HG02588 (cell line): ENCODE data around the gene RAI1.

ENCODE experiments used
- ATAC-seq: cut with Tn5 transposase; IDR thresholded peaks from one replicate; pipeline ENCODE4 v1.9.1; 2021; ENCODE audit warnings: mild to moderate bottlenecking, moderate library complexity; ENCODE audit not compliant: unreplicated experiment

Gene RAI1

GRCh38 chr17:17745476-17746455 is 64.5 kb downstream of the RAI1 start:
- no peak for ATAC-seq

DNA sequence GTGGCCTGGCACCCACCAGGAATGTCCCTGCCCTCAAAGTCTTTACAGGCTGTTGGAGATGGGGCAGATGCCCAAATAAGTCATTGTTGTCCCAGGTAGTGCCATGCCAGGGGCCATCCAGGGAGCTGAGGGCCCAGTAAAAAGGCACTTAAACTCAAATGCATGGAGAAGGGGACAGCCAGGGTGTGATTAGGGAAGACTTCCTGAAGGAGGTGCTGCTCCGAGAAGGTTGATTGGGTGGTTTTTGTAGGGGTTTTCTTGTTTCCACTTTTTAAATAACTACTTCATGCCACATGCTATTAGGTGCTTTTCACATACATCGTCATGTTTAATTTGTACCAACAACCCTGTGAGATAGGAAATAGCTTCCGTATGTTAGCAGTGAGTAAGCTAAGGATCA is 66.9 kb downstream of the RAI1 start:
- no peak for ATAC-seq

DNA sequence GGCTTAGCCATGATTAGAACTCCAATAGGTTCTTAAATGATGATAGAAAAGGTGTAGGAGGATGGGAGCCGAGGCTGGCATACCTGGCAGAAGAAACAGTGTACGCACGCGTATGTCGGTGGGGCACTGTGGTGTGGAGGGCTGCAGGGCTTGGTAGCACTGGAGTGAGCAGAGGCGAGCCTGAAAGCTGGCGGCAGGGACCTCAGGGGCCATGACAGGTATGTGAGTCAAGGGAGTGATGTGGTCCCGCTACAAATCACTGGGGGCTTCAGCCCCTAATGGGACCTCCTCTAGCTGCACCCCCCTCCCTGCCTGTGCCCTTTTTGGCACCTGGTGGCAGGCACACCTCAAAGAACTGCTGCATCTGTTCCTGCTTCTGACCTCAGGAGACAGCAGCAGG is 67.3 kb downstream of the RAI1 start:
- no peak for ATAC-seq

GRCh38 chr17:17749025-17749772 is 67.9 kb downstream of the RAI1 start:
- no peak for ATAC-seq

DNA sequence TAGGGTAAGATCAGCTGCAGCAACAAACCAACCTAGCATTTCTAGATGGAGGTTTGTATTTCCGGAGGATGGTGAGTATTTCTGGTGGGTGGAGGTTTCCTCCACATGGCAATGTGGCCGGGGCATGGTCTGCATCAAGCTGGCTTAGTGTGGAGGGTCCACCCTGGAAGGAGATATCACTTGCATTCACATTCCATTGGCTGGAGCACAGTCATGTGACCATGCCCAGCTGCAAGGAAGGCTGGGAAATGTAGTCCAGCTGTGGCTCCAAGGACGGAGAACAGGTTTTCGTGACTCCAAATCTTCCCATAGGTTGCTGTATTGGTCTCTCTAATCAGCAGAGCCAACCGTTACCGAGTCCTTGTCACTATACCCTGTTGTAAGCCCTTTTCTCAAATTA is 68.7 kb downstream of the RAI1 start:
- no peak for ATAC-seq

GRCh38 chr17:17750881-17751280 is 69.6 kb downstream of the RAI1 start:
- ATAC-seq = no peak

DNA sequence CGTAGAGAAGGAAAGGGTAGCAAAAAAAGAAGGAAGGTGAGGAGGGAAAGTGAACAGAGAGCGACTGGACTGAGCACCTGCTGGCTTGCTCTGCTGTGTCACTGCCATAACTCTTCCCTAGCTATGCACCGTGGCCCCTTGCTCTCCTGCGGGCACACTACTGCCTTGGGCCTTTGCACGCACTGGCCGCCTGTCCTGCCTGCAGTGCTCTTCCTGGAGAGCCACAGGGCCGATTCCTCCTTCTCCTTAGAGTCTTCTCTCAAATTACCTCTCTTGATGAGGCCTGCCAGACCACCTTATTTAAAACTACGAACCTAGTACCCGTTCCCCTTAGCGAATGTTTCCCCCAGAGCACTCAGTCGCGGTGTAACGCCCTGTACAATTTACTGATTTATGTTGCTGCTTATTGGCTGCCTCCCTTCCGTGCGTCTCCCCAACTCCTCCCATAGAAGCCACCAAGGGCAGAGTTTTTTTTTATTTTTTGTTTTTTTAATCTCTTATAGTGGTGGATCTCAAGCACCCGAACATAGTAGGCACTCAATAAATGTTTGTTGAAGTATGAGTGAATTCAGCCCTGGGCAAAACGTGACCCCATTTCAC is 70.3 kb downstream of the RAI1 start:
- no peak for ATAC-seq

GRCh38 chr17:17752089-17752820 is 71.0 kb downstream of the RAI1 start:
- ATAC-seq = peak; percentile 75

GRCh38 chr17:17752821-17753321 is 71.6 kb downstream of the RAI1 start:
- ATAC-seq = no peak

DNA sequence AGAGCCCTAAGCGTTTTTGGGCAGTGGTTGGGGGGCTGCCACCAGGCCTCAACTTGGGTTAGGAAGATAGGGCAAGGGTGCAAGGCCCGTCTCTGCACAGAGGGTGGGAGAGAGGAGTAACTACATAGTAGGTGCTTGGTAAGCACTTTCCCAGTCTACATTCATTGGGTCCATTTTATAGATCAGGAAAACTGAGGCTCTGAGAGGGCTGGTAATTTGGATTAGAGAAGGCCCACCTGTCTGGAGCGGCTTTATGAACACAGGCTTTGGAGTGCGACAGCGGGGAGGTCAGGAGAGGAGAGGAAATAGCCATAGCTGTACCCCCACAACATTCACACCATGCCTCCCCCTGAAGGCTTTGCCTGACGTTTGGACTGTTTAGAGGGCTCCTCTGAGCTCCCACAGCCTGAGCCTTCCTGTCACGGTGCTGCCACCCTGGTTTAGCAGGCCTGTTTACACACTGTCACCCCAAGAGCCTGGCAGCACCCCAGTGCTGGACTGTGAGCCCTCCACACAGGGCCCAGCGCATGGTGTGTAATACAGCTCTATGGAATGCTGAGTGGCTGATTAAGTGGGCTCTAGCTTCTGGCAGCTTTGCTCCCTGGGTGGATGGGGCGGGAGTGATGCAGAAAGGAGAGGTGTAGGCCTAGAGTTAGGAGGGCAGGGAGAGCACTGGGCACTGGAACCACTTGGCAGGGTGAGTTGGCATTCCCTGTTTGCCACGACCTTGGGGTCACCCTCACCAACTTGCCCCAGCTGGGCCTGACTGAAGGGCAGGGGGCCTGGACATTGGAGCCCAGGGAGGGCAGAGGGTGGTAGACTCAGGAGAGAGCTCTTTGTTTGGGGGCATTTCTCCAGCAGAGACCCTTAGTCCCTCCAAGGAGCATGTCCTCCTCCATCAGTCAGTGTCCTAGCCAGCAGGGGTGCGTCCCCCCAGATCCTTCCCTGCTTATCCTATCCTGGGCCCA is 73.7 kb downstream of the RAI1 start:
- ATAC-seq = no peak

DNA sequence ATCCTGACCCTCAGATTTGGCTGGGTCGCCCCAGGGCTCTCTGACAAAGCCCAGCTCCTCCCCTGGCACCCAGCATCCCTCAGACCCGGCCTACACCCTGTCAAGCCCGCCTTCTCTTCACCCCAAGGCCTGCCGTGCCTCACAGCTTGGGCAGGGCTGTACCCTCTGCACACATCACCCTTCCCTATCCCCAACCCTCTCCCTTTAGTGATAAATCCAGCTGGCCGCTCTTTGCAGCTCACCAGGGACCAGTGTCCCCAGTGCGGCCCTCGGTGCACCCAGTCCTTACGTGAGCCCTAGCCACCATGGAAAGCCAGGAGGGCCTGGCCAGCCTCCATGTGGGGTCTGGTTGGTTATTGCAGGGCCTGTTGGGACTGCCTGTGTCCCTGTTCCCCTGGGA is 74.5 kb downstream of the RAI1 start:
- ATAC-seq = no peak

DNA sequence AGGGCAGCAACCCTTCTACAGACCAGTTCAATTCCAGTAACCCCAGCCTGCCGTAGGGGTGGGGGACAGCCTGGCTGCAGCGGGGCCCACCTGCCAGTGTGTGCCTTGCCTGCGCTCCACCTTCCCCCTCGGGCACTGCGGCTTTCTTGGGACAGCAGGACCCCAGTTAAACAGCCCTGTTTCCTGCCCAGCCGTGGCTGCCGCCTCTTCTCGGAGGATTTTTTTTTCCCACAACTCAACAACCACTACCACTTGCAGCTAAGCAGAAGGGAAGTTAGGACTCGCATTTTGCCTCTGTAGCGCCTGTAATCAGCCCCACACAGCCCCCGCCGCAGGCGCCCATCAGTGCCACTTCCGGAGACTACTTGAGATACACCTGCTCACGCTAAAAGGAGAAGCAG is 76.1 kb downstream of the RAI1 start:
- no peak for ATAC-seq

- ATAC-seq = no peak
Observed at GRCh38 chr17:17757956-17758845, 76.9 kb downstream of the RAI1 start.

DNA sequence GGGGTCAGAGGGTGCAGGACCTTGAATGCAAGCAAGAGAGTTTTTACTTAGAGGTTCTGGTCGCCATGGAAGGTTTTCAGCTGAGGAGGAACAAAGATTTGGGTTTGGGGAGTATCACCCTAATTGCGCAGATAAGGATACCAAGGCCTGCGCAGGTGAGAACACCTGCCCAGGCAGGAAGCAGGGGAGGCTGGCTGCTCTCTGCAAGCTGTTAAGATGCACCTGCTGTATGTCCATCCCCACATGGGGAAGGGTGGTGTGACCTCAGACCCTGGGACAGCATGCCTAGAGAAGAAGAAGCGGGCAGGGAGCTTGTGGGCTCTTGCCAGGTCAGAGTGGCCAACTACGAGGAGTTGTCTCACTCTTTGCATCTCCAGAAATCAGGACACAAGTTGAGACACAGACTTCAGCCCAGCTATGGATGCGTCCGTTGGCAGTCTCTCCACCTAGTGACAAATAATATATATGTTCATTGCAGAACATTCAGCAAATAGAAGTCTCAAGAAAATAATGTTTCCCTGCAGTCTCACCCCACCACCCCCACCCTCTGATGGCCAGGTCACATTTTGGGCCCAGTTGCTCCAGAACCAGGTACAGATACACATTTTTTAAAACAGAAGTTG is 77.8 kb downstream of the RAI1 start:
- ATAC-seq = no peak

DNA sequence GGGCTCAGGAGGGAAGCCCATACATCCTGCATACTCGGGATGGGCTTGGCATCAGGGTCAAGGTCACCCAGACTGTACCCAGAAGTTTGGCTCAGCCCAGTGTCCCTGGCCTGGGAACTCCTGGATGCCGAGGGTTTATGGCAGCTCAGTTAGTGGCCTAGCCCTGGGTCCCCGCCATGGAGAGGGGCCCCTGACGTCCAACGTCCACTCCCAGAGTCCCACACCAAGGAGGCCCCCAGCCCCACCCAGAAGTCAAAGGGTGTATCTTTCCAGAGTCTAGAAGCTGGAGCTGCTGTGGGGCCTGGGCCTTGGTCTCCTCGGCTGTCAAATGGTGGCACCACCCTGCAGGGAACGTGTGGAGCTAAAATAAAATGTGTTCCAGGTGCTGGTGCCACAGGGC is 79.1 kb downstream of the RAI1 start:
- no peak for ATAC-seq

DNA sequence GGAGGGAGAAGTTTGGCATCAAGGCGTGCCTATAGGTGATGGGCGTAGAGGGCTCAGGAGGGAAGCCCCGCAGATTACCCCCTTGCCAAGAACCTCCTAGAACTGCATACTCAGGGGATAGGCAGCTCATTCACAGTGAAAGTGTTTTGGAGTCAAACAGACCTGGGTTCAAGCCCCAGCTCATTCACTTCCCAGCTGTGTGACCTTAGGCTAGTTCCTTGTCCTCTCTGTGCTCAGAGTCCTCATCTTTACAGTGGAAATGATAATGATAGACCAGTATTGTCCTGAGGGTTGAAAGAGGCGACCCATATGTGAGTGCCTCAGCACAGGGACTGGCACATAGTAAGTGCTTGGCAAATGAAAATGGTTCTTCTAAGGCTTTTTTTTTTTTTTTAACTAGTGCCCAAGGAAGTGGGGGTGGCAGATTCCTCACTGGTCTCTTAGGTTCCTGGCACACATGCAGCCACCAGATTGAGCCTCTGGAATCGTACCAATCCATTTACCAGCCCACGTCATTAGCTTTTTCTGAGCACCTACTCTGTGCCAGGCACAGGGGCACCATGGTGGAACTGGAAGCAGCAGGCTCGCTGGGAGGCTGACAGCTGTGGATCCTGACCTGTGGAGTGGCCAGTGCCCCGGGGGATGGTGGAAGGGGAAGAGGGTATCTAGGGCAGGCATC is 79.8 kb downstream of the RAI1 start:
- ATAC-seq = no peak

DNA sequence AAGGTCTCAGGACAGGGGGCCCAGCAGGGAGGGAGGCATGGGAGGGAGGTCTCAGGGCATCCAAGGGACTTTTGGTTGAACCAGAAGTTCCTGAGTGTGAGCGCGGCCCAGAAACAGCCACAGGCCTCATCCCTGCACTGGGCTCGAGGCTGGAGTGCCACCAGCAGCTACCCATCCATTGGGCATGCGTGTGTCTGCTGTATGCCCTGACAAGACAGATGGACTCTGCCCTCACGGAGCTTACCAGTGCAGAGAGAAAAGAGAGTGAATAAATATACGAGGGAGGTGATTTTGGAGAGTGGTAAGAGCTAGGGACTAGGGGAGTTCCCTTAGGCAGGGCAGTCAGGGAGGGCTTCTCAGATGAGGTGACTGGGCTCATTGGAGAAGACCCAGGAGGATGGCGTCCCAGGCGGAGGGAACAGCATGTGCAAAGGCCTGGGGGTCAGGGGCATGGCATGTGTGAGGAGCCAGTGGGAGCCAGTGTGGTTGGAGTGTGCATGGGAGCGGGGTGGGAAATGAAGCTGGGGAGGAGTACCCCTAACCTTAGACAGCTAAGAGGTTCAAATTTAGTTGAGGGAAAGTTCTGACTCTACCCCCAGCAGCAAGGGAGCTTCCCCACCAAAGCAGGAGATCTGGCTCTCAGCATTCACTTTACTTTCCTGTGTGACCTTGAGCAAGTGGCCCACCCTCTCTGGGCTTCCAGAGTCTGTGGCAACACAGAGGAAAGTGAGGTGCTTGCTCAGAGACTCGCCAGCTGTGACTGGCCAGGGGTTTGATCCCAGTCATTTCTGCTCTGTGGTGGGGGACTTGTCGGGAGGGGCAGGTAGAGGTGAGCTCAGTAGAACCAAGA is 80.9 kb downstream of the RAI1 start:
- ATAC-seq = no peak
